H9 (cell line): ENCODE results near the gene NPPC. TPM values are rescaled to one million over a fixed set of nuclear protein-coding genes. Genes with fewer than 3 reads are reported as not detected.

Source experiments
- DNase-seq: peaks from one replicate; pipeline ENCODE4 v3.0.0-alpha.2; 2017
- H2AFZ ChIP-seq: one replicate; pipeline ENCODE4 v1.6.1; 2013; ENCODE audit warnings: mild to moderate bottlenecking, low read length, control low read depth, moderate library complexity
- H2AK5ac ChIP-seq: 2 replicates; pipeline ENCODE4 v1.6.1; 2013; ENCODE audit warnings: low read length, control low read depth, mixed read lengths; ENCODE audit not compliant: insufficient read length
- H2BK120ac ChIP-seq: one replicate; pipeline ENCODE4 v1.6.1; 2013; ENCODE audit warnings: low read depth, mild to moderate bottlenecking, low read length, control low read depth, inconsistent platforms; ENCODE audit not compliant: poor library complexity, severe bottlenecking
- H2BK12ac ChIP-seq: 2 replicates; pipeline ENCODE4 v1.6.1; 2013; ENCODE audit warnings: low read length, control low read depth, mixed read lengths, low read depth; ENCODE audit not compliant: insufficient read length
- H2BK15ac ChIP-seq: 2 replicates; pipeline ENCODE4 v1.6.1; 2013; ENCODE audit warnings: low read depth, low read length, control low read depth
- H2BK20ac ChIP-seq: one replicate; pipeline ENCODE4 v1.6.1; 2013; ENCODE audit warnings: low read depth, mild to moderate bottlenecking, low read length, control low read depth, inconsistent platforms; ENCODE audit not compliant: poor library complexity, severe bottlenecking
- H2BK5ac ChIP-seq: 2 replicates; pipeline ENCODE4 v1.6.1; 2013; ENCODE audit warnings: low read length, control low read depth, mixed read lengths; ENCODE audit not compliant: insufficient read length
- H3K14ac ChIP-seq: 2 replicates; pipeline ENCODE4 v1.6.1; 2013; ENCODE audit warnings: low read length, control low read depth; ENCODE audit not compliant: insufficient read depth
- H3K18ac ChIP-seq: 2 replicates; pipeline ENCODE4 v1.6.1; 2013; ENCODE audit warnings: low read depth, mild to moderate bottlenecking, mixed read lengths, low read length, control low read depth; ENCODE audit not compliant: insufficient read length
- H3K23ac ChIP-seq: 2 replicates; pipeline ENCODE4 v1.6.1; 2013; ENCODE audit warnings: low read length, control low read depth, mixed read lengths, low read depth; ENCODE audit not compliant: insufficient read length
- H3K23me2 ChIP-seq: 2 replicates; pipeline ENCODE4 v1.6.1; 2013; ENCODE audit warnings: low read depth, mild to moderate bottlenecking, mixed read lengths, low read length, control low read depth; ENCODE audit not compliant: insufficient read length, poor library complexity, severe bottlenecking
- H3K27ac ChIP-seq: 2 replicates; pipeline ENCODE4 v1.5.1; 2013; ENCODE audit warnings: low read length, control low read depth, mixed read lengths, low read depth; ENCODE audit not compliant: insufficient read length
- H3K27me3 ChIP-seq: 2 replicates; pipeline ENCODE4 v1.6.1; 2013; ENCODE audit warnings: low read length, control low read depth, inconsistent platforms; ENCODE audit not compliant: insufficient read depth
- H3K4ac ChIP-seq: 2 replicates; pipeline ENCODE4 v1.6.1; 2013; ENCODE audit warnings: low read depth, mild to moderate bottlenecking, control low read depth, inconsistent platforms, low read length, moderate library complexity
- H3K4me1 ChIP-seq: 2 replicates; pipeline ENCODE4 v1.6.1; 2013; ENCODE audit warnings: low read length, control low read depth, inconsistent platforms; ENCODE audit not compliant: insufficient read depth
- H3K4me2 ChIP-seq: 2 replicates; pipeline ENCODE4 v1.6.1; 2013; ENCODE audit warnings: low read length, control low read depth, mixed read lengths; ENCODE audit not compliant: insufficient read length, insufficient read depth
- H3K56ac ChIP-seq: 2 replicates; pipeline ENCODE4 v1.6.1; 2013; ENCODE audit warnings: low read depth, mild to moderate bottlenecking, mixed read lengths, low read length, control low read depth; ENCODE audit not compliant: insufficient read length
- H3K79me1 ChIP-seq: 2 replicates; pipeline ENCODE4 v1.6.1; 2013; ENCODE audit warnings: low read depth, mild to moderate bottlenecking, moderate library complexity, low read length, control low read depth, inconsistent platforms; ENCODE audit not compliant: insufficient read depth, poor library complexity, severe bottlenecking
- H3K79me2 ChIP-seq: 2 replicates; pipeline ENCODE4 v1.6.1; 2013; ENCODE audit warnings: low read length, control low read depth, inconsistent platforms; ENCODE audit not compliant: insufficient read depth
- H3K9ac ChIP-seq: 2 replicates; pipeline ENCODE4 v1.6.1; 2013; ENCODE audit warnings: low read length, control low read depth, mixed read lengths; ENCODE audit not compliant: insufficient read length; ENCODE audit errors: extremely low read depth
- H3K9me3 ChIP-seq: one replicate; pipeline ENCODE4 v1.6.1; 2013; ENCODE audit warnings: low read depth, low read length, inconsistent platforms; ENCODE audit not compliant: control insufficient read depth
- H3T11ph ChIP-seq: one replicate; pipeline ENCODE4 v1.6.1; 2013; ENCODE audit warnings: mild to moderate bottlenecking, low read length, control low read depth, inconsistent platforms
- H4K20me1 ChIP-seq: one replicate; pipeline ENCODE4 v1.6.1; 2013; ENCODE audit not compliant: control insufficient read depth, insufficient read length, insufficient read depth
- H4K5ac ChIP-seq: 2 replicates; pipeline ENCODE4 v1.6.1; 2013; ENCODE audit warnings: low read depth, mild to moderate bottlenecking, mixed read lengths, low read length, control low read depth; ENCODE audit not compliant: insufficient read length
- H4K8ac ChIP-seq: replicated peaks from 2 replicates; pipeline ENCODE4 v1.6.1; 2013; ENCODE audit warnings: low read length, control low read depth, mixed read lengths, low read depth; ENCODE audit not compliant: insufficient read length
- H4K91ac ChIP-seq: 2 replicates; pipeline ENCODE4 v1.6.1; 2013; ENCODE audit warnings: low read depth, mild to moderate bottlenecking, moderate library complexity, mixed read lengths, low read length, control low read depth; ENCODE audit not compliant: insufficient read length
- H3K27ac Mint-ChIP-seq, 3 experiments: 2 replicates in 2 of 3; 3 replicates in 1 of 3; pipeline ENCODE4 v1.8.0; 2020 to 2021; ENCODE audit warnings: mixed read lengths in 3 of 3, mild to moderate bottlenecking in 1 of 3, moderate library complexity in 1 of 3
- H3K27me3 Mint-ChIP-seq: 2 replicates; pipeline ENCODE4 v1.8.0; 2021; ENCODE audit warnings: low read depth, mild to moderate bottlenecking, moderate library complexity, mixed read lengths
- H3K36me3 Mint-ChIP-seq, 3 experiments: 2 replicates in 2 of 3; 3 replicates in 1 of 3; pipeline ENCODE4 v1.8.0; 2020 to 2021; ENCODE audit warnings: low read depth in 3 of 3, mixed read lengths in 3 of 3; ENCODE audit not compliant: insufficient read depth in 1 of 3
- H3K4me1 Mint-ChIP-seq, 2 experiments: 2 replicates each; pipeline ENCODE4 v1.8.0; 2020; ENCODE audit warnings: mixed read lengths in 2 of 2
- H3K4me3 Mint-ChIP-seq, 2 experiments: 2 replicates in 1 of 2; 3 replicates in 1 of 2; pipeline ENCODE4 v1.8.0; 2020 to 2021; ENCODE audit warnings: mild to moderate bottlenecking in 2 of 2, mixed read lengths in 2 of 2, moderate library complexity in 1 of 2
- H3K9me3 Mint-ChIP-seq, 2 experiments: 2 replicates in 1 of 2; 3 replicates in 1 of 2; pipeline ENCODE4 v1.8.0; 2020; ENCODE audit warnings: mild to moderate bottlenecking in 2 of 2, mixed read lengths in 2 of 2, moderate library complexity in 1 of 2
- CTCF ChIP-seq: fragments of 200-600 bp; sonication (generic); conservative IDR thresholded peaks from 3 replicates; pipeline ENCODE4 v1.8.0; 2021; ENCODE audit warnings: antibody characterized with exemption, mild to moderate bottlenecking
- WGBS: extraction: QIAGEN DNeasy Blood & Tissue Kit; methylation state at CpG from one replicate; pipeline ENCODE4 v1.1.7; 2013; ENCODE audit warnings: missing lambda C conversion rate, low lambda C conversion rate, mixed read lengths; ENCODE audit not compliant: insufficient read length; ENCODE audit errors: extremely low coverage; 5-methylcytosine and 5-hydroxymethylcytosine counted together
- total RNA-seq: library from RNA; stranded (reverse); gene quantifications from 2 replicates; pipeline ENCODE4 v1.2.1, GENCODE V29; 2021

NPPC gene
- total RNA-seq, 1 experiment from 2014 or later: 1.1 TPM

GRCh38 chr2:231936491-231936890 lies 10.3 kb upstream of the NPPC start:
- Histone ChIP-seq H3T11ph (no peak overlapping the region), H3K23ac (no peak overlapping the region), H4K20me1 (no peaks in the 10 kb centered on the region), H2AFZ (no peak overlapping the region), H3K14ac (no peak overlapping the region), H3K9me3 (no peaks in the 10 kb centered on the region), H3K9ac (no peak overlapping the region), H2BK12ac (no peak overlapping the region), H3K4ac (no peak overlapping the region), H4K8ac (no peak overlapping the region), H2BK5ac (no peak overlapping the region), H3K79me1 (no peaks in the 10 kb centered on the region), H3K27me3 (no peaks in the 10 kb centered on the region), H2AK5ac (no peak overlapping the region), H3K23me2 (no peaks in the 10 kb centered on the region), H3K27ac (no peak overlapping the region), H4K91ac (no peak overlapping the region), H3K4me2 (no peak overlapping the region), H3K4me1 (no peaks in the 10 kb centered on the region), H3K18ac (peak overlapping the region; percentile 18), H2BK120ac (no peak overlapping the region), H3K56ac (no peak overlapping the region), H2BK15ac (no peak overlapping the region), H4K5ac (no peak overlapping the region), H2BK20ac (no peak overlapping the region), H3K79me2 (no peaks in the 10 kb centered on the region)
- H3K4me3 Mint-ChIP-seq: no peak overlapping the region
- no peak overlapping the region for H3K27ac Mint-ChIP-seq
- H3K9me3 Mint-ChIP-seq: no peaks in the 10 kb centered on the region; a peak in 1 of 5 replicates
- H3K36me3 Mint-ChIP-seq: no peaks in the 10 kb centered on the region
- no peak for DNase-seq
- TF ChIP-seq CTCF: no peak
- H3K27me3 Mint-ChIP-seq: peaks cover 7% of the 10 kb centered on the region
- no CpG with 5 or more reads among the region's 4 CpGs for WGBS
- H3K4me1 Mint-ChIP-seq: no peaks in the 10 kb centered on the region
